Smooth muscle cell of trachea (primary cell): Measurements from ENCODE around the gene GLRX2. TPM values are rescaled to one million over a fixed set of nuclear protein-coding genes. Genes with fewer than 3 reads are reported as not detected.

Source experiments
- total RNA-seq: library from RNA; depleted of rRNA; stranded (reverse); fragments of >200 nt; gene quantifications from 2 replicates; pipeline ENCODE4 v1.2.1, GENCODE V29; 2014

GLRX2 gene
- total RNA-seq: 6.3 and 15.7 TPM in 2 replicates

GRCh38 chr1:193104907-193105820 is at the start of gene GLRX2:
TSS of gene GLRX2 (minus strand) at chr1:193105414. CDS start at chr1:193105382, 32 bp downstream.

GRCh38 chr1:193121616-193122593 is 16.7 kb upstream of the GLRX2 start, which contains the start of gene CDC73:
TSS of gene CDC73 (plus strand) at chr1:193122031. CDS start at chr1:193122201, 170 bp downstream.

DNA sequence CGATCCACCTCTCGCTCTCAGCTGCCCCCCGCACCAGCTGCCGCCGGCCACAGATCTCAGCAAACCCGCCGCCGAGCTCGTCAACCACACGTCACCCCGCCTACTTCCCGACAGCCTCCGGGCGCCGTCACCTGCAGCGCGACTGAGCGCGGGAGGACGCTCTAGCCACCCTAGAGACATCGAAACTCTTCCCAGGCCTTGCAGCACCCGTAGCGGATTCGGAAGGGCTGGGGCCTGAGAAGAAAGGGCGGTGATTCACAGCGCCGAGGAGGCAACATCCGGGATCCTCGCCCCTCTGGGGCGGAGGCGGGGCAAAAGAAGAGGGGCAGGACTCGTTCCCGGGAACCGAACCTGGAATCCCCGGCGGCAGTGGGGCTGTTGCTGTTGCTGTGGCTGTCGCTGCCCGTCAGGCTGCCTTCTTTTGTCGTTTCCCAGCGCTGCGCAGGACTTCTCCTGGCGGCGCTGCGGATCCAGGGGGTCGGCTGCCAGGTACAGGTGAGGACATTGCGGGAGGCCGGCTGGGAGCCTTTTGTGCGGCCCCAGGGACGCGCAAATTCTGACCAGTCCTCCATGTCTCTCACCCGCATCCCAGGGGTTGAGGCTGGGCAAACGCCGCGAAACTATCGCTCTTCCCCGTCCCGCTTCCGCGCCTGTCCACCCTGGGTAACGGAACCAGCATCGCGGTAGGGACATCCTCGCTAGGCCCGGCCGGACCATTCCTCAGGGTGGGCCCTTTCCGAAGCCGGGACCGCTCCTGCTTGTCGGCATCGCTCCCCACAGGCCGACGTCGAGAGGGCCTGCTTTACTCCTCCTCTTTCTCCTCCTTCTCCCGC is 45.7 kb downstream of the GLRX2 start, which contains the start of the genes RO60 and UCHL5:
Gene RO60 (plus strand): TSS at position 331 of the 833 bp plus-strand sequence. CDS start 9,443 bp downstream, outside the sequence.
Gene UCHL5 (minus strand): TSS at position 79 of the 833 bp plus-strand sequence. CDS start 100 bp downstream, outside the sequence.

Other genes starting within 250 kb of the GLRX2 start
- 28.8 and 40.0 TPM in 2 replicates for gene UCHL5, start 46.1 kb downstream of the GLRX2 start, total RNA-seq
- 112 and 149 TPM in 2 replicates for gene RO60, start 45.8 kb downstream of the GLRX2 start, total RNA-seq
- 18.4 and 28.1 TPM in 2 replicates for gene CDC73, start 16.6 kb upstream of the GLRX2 start, total RNA-seq
- gene B3GALT2, start 81.2 kb upstream of the GLRX2 start, total RNA-seq: 0.15 and 0.17 TPM in 2 replicates